ENCODE results near the gene CAPZB. TPM values are rescaled to one million over a fixed set of nuclear protein-coding genes. Genes with fewer than 3 reads are reported as not detected.

Gene CAPZB
- polyA plus RNA-seq, 2 of the 4 experiments (the other 2 are of a cell fraction), result 133 to 296 TPM

DNA sequence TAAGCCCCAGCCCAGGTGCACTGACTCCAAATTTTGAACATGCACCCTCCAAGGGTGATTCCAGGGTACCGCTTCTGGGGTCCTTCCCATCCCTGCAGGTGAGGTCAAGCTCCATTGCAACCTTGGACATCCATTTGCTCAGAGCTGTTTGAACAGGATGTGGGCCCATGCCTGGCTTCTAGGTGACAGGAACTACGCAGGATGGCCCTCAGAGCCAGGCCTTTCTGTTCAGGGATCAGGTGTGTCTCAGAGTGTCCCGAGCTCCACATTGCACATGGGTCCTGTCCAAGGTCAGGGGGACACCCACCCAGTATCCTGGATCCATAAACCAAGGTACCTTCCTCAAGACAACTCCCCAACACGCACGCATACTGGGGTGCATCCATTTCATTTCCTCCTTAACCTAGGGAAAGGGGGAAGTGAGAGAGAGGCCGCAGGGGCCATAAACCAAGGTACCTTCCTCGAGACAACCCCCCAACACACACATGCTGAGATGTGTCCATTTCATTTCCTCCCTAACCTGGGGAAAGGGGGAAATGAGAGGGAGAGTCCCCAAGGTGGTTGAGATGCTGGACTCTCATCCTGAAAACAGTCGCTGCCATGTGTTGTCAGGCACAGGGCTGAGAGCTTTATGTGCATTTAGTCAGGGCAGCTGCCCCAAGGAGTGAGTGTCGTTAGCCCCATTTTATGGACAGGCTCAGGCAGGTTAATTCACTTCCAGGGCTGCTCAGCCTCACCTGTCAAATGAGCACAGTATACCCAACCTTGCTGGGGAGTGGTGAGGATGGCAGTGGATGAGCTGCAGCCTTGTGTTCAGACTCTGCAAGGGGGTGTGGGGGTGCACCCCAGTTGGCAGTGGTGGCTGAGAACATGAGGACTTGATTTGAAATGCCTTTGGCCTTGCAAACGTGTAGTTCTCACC, 171.1 kb downstream of the CAPZB start:
- peak overlapping the region; percentile 90; the same call in 1 of the 3 replicates for H3K4me2 ChIP-seq
- FAIRE-seq (no peak), ATAC-seq (no peak), DNase-seq (ENCODE audit: low read depth in 1 of 2, low spot score in 1 of 2) (no peak)
- no peak overlapping the region for H3K4me3 ChIP-seq
- CTCF ChIA-PET, result no interaction called here
- peaks cover 17% of the 10 kb centered on the region; the same call in 2 of the 3 replicates for H3K4me1 ChIP-seq
- H3K27ac ChIP-seq, result no peak overlapping the region
- no peak for TF ChIP-seq CHD2 (IDR thresholded peaks at IDR 0.05; ENCODE audit: low read length, partially characterized antibody)
- no peak for TF ChIP-seq SREBF2 (IDR thresholded peaks at IDR 0.05)
- TF ChIP-seq SMC3 (IDR thresholded peaks at IDR 0.05), result no peak
- TF ChIP-seq POLR2A (IDR thresholded peaks at IDR 0.05; ENCODE audit: low read length), result no peak
- TF ChIP-seq, protein P1, sequence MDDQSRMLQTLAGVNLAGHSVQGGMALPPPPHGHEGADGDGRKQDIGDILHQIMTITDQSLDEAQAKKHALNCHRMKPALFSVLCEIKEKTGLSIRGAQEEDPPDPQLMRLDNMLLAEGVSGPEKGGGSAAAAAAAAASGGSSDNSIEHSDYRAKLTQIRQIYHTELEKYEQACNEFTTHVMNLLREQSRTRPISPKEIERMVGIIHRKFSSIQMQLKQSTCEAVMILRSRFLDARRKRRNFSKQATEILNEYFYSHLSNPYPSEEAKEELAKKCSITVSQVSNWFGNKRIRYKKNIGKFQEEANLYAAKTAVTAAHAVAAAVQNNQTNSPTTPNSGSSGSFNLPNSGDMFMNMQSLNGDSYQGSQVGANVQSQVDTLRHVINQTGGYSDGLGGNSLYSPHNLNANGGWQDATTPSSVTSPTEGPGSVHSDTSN (IDR thresholded peaks at IDR 0.05), result no peak
- TF ChIP-seq, protein P2, sequence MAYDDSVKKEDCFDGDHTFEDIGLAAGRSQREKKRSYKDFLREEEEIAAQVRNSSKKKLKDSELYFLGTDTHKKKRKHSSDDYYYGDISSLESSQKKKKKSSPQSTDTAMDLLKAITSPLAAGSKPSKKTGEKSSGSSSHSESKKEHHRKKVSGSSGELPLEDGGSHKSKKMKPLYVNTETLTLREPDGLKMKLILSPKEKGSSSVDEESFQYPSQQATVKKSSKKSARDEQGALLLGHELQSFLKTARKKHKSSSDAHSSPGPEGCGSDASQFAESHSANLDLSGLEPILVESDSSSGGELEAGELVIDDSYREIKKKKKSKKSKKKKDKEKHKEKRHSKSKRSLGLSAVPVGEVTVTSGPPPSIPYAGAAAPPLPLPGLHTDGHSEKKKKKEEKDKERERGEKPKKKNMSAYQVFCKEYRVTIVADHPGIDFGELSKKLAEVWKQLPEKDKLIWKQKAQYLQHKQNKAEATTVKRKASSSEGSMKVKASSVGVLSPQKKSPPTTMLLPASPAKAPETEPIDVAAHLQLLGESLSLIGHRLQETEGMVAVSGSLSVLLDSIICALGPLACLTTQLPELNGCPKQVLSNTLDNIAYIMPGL (CRISPR knock-in tag; IDR thresholded peaks at IDR 0.05; ENCODE audit: borderline replicate concordance), result no peak
- TF ChIP-seq RFX5 (IDR thresholded peaks at IDR 0.05), result no peak
- TF ChIP-seq, protein P3, sequence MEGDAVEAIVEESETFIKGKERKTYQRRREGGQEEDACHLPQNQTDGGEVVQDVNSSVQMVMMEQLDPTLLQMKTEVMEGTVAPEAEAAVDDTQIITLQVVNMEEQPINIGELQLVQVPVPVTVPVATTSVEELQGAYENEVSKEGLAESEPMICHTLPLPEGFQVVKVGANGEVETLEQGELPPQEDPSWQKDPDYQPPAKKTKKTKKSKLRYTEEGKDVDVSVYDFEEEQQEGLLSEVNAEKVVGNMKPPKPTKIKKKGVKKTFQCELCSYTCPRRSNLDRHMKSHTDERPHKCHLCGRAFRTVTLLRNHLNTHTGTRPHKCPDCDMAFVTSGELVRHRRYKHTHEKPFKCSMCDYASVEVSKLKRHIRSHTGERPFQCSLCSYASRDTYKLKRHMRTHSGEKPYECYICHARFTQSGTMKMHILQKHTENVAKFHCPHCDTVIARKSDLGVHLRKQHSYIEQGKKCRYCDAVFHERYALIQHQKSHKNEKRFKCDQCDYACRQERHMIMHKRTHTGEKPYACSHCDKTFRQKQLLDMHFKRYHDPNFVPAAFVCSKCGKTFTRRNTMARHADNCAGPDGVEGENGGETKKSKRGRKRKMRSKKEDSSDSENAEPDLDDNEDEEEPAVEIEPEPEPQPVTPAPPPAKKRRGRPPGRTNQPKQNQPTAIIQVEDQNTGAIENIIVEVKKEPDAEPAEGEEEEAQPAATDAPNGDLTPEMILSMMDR (IDR thresholded peaks at IDR 0.05), result no peak
- no peak for TF ChIP-seq TFCP2L1 (CRISPR knock-in tag; IDR thresholded peaks at IDR 0.05)
- no peak for TF ChIP-seq CEBPB (IDR thresholded peaks at IDR 0.05)
- TF ChIP-seq EHMT2 (IDR thresholded peaks at IDR 0.05; ENCODE audit: low read depth), result no peak
- TF ChIP-seq, protein P4, sequence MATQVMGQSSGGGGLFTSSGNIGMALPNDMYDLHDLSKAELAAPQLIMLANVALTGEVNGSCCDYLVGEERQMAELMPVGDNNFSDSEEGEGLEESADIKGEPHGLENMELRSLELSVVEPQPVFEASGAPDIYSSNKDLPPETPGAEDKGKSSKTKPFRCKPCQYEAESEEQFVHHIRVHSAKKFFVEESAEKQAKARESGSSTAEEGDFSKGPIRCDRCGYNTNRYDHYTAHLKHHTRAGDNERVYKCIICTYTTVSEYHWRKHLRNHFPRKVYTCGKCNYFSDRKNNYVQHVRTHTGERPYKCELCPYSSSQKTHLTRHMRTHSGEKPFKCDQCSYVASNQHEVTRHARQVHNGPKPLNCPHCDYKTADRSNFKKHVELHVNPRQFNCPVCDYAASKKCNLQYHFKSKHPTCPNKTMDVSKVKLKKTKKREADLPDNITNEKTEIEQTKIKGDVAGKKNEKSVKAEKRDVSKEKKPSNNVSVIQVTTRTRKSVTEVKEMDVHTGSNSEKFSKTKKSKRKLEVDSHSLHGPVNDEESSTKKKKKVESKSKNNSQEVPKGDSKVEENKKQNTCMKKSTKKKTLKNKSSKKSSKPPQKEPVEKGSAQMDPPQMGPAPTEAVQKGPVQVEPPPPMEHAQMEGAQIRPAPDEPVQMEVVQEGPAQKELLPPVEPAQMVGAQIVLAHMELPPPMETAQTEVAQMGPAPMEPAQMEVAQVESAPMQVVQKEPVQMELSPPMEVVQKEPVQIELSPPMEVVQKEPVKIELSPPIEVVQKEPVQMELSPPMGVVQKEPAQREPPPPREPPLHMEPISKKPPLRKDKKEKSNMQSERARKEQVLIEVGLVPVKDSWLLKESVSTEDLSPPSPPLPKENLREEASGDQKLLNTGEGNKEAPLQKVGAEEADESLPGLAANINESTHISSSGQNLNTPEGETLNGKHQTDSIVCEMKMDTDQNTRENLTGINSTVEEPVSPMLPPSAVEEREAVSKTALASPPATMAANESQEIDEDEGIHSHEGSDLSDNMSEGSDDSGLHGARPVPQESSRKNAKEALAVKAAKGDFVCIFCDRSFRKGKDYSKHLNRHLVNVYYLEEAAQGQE (IDR thresholded peaks at IDR 0.05), result no peak
- TF ChIP-seq HOXB13 (CRISPR knock-in tag; IDR thresholded peaks at IDR 0.05; ENCODE audit: low read depth), result no peak
- TF ChIP-seq BHLHE40 (IDR thresholded peaks at IDR 0.05; ENCODE audit: low read depth, low read length), result no peak
- TF ChIP-seq CBX8 (IDR thresholded peaks at IDR 0.05), result no peak
- no peak for TF ChIP-seq HDAC2 (IDR thresholded peaks at IDR 0.05)
- TF ChIP-seq JUN (IDR thresholded peaks at IDR 0.05), result no peak
- no peak for TF ChIP-seq RNF2 (IDR thresholded peaks at IDR 0.05; ENCODE audit: borderline replicate concordance, low read depth)
- WGBS (ENCODE audit: missing lambda C conversion rate), result 80% methylated on average over 8 of the region's 10 CpGs
- no peaks in the 10 kb centered on the region for H3K9me3 ChIP-seq
- POLR2A ChIA-PET, result no interaction called here

DNA sequence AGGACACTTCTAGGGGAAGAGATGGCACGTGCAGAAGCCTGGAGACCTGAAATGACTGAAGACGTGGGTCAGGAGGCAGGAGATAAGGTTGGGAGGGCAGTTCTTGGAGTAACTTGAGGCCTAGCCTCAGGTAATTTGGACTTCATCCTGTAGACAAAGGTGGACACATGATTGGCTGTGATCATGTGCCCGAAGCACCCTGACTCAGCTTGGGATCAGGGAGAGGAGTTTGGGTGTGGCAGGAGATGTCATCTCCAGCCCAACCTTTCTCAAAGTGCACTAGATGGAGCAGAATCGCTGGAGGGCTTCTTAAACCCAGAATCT, 171.7 kb downstream of the CAPZB start:
- Histone ChIP-seq H3K4me2 (peak overlapping the region; percentile 90), H3K4me3 (no peak overlapping the region), H3K27ac (no peak overlapping the region), H3K4me1 (peaks cover 17% of the 10 kb centered on the region; the same call in 2 of the 3 replicates), H3K9me3 (no peaks in the 10 kb centered on the region)
- ChIA-PET CTCF (no interaction called here), POLR2A (no interaction called here)
- no peak for DNase-seq (ENCODE audit: low read depth in 1 of 2, low spot score in 1 of 2)
- no peak for FAIRE-seq
- WGBS (ENCODE audit: missing lambda C conversion rate), result 95% methylated on average over 3 of the region's 4 CpGs
- no peak for ATAC-seq
- TF ChIP-seq POLR2A (IDR thresholded peaks at IDR 0.05; ENCODE audit: low read length) (no peak), PHF8 (IDR thresholded peaks at IDR 0.05; ENCODE audit: borderline replicate concordance, low read depth) (no peak), TP53 (CRISPR knock-in tag; IDR thresholded peaks at IDR 0.05) (no peak), EHF (CRISPR knock-in tag; IDR thresholded peaks at IDR 0.05) (no peak), BHLHE40 (IDR thresholded peaks at IDR 0.05; ENCODE audit: low read depth, low read length) (no peak), KDM5A (IDR thresholded peaks at IDR 0.05) (no peak), FOXS1 (CRISPR knock-in tag; IDR thresholded peaks at IDR 0.05) (no peak), HOXB13 (CRISPR knock-in tag; IDR thresholded peaks at IDR 0.05; ENCODE audit: low read depth) (no peak), SREBF2 (IDR thresholded peaks at IDR 0.05) (no peak), GATA3 (IDR thresholded peaks at IDR 0.05; ENCODE audit: borderline replicate concordance) (no peak)
- TF ChIP-seq, protein P3 (IDR thresholded peaks at IDR 0.05), result no peak
- TF ChIP-seq, protein P5, sequence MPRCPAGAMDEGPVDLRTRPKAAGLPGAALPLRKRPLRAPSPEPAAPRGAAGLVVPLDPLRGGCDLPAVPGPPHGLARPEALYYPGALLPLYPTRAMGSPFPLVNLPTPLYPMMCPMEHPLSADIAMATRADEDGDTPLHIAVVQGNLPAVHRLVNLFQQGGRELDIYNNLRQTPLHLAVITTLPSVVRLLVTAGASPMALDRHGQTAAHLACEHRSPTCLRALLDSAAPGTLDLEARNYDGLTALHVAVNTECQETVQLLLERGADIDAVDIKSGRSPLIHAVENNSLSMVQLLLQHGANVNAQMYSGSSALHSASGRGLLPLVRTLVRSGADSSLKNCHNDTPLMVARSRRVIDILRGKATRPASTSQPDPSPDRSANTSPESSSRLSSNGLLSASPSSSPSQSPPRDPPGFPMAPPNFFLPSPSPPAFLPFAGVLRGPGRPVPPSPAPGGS (IDR thresholded peaks at IDR 0.05), result no peak

Measured in A549 (cell line).